ENCODE measurements around the gene FBXW8. TPM values are rescaled to one million over a fixed set of nuclear protein-coding genes. Genes with fewer than 3 reads are reported as not detected.

Gene FBXW8
- total RNA-seq, 1 donor from 2014 or later: 14.5 TPM

DNA sequence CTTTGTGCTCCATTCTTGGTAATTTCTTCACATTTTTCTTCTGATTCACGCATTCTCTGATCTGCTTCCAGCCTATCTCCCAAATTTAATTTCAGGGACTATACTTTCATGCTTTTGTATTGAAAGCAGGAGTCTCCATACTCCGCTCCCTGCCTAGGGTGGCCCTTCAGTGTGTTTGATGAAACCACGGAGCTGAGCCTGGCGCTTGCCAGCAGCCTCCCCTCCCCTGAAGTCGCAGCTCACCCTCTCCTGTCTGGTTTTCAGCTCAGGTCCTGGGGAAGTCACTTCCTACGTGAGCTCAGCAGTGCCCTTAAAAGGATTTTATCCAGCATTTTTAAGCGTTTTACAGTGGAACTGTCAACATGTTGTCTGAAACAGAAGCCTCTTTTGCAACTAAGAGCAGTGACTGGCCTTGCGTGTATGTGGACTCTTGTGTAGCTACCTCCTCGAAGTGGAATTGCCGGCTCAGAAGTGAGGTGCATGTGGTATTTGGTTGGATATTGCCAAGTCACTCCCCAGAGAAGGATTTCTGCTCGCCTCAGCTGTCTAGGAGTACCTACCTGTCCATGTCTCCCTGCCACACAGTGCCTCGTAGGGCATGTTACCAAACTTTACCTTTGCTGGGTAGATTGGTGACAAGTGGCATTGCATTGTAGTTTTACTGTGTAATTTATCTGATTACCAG lies 109.9 kb downstream of the FBXW8 start:
- DNase-seq: no peak

DNA sequence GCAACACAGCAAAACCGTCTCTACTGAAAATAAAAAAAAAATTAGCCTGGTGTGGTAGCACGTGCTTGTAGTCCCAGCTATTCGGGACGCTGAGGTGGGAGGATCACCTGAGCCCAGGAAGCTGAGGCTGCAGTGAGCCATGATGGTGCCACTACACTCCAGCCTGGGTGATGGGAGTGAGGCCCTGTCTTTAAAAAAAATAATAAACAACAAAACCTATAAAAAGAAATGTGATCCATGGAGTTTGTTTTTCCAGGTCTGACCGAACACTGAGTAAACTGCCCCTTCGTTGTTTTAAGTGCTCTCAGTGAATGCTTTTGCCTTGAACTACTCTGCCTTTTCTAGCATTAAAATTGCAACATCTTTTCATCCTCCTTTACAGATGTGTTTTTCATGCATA lies 111.7 kb downstream of the FBXW8 start:
- DNase-seq: no peak

DNA sequence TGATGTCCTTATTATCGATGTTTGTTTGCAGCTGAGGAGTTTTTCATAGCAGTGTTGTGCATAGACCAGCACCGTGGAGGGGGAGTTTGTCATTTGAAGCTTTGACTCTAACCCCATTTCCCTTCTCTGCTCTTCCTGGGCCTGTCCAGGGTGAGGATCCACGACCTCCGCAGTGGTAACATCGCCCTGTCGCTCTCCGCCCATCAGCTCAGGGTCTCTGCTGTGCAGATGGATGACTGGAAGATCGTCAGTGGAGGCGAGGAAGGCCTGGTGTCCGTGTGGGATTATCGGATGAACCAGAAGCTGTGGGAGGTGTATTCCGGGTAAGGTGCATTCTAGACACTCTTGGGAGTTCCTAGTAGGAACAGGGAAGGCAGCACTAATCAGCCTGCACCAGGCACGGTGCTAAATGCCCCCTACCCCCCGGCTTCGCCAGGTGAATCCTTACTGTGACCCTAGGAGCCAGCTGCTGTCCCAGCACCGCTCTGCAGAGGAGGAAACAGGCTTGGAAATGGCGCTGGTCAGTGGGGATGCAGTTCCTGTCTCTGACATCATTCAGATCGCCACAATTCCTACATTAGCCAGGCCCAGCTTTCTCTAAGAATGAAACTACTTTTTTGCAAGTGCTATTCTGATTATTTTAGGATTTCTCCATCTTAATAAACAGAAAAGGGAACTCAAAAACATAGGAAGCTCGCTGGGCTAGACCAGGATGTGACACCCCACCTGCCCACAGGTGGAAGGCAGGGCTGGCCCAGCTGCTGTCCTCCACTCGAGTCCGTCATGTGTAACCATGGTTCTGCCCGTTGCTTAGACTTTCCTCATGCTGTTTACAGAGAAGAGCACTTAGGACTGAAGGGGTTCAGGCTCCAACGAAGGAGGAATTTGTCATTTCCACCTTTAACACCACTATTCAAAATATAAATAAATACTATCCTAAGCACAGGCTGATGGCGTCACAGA lies 113.5 kb downstream of the FBXW8 start:
- no peak for DNase-seq

DNA sequence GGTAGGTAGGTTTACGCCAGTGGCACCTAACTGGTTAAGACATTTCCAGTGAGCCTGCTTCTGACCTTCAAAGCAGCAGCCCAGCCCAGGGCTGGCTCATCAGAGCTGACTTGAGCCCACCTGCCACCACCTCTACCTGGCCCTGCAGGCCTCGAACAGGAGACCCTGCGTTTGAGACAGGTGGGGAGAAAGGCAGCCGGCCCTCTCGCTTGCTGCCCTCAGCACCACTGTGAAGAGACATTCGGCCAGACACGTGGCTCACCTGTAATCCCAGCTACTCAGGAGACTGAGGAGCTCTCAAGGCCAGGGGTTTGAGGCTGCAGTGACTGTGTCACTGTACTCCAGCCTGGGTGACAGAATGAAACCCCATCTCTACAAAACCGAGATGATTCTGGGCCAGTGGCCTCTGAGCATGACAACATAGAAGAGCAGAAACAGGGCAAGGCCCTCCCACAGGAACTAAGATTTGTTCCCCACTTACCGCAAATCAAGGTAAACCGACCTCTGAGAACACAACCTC lies 114.3 kb downstream of the FBXW8 start:
- DNase-seq: no peak

DNA sequence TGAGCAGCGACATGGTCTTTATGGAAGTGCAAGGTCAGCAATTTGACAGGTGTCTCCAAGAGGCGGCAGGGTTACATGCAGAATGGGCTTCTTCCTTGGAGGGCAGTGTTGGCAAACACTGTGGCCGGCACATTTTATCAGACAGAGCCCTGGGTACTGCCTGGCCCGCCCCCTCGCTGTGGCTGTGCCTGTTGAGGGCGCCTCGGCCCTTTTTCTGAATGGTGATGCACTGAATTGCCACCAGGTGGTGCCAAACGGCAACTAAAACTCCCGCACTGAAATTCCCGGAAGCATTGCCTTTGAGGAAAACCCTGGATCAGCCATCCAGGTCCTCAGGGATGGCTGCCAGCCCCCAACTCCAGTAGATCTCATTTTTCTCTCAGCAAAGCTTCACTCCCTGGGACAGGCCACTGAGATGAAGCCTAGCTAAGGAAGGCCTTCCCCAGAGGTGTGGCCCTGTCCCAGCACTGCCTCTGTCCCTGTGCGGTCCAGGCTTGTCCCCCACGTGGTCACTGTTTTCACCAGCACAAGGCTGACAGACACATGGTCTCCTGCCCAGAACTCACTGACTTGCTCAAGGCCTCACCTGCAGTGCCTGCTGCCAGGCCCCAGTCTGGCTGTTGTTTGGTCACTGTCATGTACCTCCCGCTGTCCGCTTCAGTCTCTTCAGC lies 114.9 kb downstream of the FBXW8 start:
- DNase-seq: peak; percentile 87

DNA sequence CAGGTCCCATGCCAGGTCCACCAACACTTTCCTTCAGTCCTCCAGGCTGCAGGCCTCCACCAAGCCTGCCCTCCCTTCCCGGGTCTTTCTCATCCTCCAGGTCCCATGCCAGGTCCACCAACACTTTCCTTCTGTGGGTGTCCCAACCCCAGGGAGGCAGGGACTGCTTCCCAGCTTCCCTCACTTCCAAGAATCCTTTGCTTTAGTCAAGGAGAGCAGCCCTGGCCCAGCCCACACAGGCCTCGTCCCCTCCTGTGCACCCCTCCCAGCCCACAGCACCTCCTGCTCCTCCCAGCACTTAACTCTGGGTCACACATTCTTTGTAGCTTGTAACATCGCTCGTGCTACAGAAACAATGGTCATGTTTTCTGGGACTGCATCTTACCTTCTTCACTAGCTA lies 115.6 kb downstream of the FBXW8 start:
- no peak for DNase-seq

DNA sequence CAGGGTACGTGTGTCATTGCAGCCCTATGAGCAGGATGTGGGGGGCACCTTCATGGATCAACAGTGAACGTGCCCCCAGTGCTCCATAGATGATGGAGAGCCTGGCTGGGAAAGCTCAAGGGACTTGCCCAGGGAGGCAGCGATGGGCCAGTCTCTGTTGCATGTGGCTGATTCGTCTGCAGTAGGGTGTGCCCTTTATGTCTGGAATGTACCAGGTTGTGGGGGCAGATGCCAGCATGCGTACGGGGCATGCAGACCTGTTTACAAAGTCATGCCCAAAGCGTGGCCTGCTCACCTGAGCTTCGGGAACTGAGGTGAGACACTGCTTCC lies 116.1 kb downstream of the FBXW8 start:
- DNase-seq: no peak

DNA sequence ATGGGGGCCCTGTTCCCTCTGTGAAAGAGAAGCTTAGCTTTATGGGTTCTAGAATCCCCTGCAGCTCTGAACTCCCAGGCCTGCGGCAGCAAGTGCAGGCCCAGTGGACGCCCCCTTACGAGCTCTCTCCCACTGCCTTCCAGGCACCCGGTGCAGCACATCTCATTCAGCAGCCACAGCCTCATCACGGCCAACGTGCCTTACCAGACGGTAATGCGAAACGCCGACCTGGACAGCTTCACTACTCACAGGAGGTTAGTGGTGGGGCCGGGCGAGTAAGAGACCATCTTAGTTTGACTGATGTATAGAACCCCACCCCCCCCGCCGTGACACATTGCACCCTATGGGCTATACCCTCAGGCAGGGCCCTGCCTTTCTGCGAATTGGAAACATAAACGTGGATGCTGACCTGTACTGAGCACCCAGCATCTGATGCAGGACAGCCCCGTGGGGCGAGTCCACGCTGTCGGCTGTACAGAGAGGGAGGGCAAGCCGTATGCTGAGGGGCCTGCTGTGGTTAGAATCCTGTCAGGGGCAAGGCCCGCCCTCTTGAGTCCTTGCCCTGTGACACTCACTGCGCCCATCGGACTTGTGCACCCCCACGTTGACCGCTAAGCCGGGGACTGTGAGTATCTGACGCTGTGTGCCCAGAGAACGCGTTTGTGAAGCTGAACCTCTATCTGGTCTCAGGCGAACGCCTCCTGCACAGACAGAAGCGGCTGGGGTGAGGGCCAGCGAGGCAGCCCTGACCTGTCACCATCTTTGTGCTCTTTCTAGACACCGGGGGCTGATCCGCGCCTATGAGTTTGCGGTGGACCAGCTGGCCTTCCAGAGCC lies 116.7 kb downstream of the FBXW8 start:
- DNase-seq: no peak

DNA sequence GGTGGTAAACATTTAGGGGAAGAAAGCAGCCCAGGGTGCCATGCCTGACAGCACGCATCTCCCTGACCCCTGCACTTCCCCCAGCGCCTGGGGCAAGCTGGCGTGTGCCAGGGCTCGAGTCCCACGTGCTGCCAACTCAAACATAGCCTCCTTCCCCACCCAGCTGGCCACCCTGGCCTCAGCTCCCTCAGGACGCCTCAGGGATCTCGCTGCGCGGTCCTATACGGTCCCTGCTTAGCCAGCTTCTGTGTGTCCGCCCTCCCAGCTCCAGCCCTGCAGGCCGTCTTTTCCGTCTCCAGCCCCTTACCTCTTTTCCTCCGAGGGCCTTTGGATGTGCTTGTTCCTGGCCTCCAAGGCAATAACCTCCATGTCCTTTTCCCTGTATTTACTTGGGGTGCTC lies 117.5 kb downstream of the FBXW8 start:
- no peak for DNase-seq

DNA sequence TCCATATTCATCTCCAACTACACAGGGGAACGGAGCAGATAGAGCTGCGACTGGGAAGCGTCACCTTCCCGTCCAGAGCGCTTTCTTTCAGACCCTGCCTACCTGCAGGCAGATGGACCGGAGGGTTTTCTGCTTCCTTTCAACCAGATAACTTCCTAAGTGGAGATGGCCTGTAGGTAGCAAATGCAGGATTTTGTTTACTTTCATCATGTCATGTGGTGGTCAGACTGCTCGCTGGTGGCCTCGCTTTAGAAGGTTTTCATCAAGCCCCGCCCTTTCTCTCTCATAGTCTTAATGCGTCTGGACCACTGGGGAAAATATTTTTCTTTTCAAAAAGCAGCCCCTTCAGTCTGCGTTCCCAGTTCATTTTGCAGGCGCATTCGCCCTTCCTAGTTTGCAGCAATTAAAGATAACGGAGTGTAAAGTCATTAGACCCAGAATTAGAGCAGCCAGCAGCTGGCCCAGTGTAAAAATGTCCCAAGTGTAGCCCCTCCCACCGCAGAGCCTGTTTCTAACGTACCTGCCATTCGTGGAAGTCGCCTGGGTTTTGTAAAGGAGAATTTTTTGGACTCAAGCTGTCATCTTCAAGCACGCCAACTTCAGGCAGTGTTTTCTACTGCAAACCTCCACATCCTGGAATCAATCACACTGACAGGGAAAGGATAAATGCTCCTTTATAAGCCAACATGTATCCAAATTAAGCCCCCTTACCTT lies 119.6 kb downstream of the FBXW8 start:
- peak; percentile 76 for DNase-seq

DNA sequence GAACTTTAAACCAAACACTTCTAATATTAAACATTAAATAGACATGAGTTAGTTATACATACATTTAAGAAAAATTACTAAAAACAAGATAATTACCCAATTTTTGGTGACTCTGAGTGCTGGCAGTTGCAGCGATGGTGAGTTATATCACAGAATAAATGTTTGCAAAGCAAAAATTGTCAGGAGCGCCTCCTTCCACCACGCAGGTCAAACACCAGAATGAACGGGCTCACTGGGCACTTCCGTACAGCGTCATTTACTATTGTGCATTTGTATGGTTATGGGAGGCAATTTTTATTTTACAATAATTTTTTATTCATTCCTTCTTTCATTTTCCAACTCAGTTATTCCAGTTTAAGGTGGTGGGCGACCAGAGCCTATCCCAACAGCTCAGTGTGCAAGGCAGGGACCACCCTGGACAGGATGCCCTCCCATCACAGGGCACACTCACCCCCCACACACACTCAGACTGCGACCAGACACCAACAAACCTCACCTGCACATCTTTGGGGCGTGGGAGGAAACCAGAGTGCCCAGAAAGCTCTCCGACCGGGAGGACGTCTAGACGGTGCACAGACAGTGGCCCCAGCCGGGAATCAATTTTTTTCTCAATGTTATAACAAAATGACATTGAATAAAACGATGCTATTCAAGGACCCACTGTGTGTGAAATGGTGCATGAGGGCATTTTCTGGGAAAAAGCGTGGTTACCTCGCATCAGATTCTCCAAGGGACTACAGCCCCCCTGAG lies 121.3 kb downstream of the FBXW8 start:
- no peak for DNase-seq

DNA sequence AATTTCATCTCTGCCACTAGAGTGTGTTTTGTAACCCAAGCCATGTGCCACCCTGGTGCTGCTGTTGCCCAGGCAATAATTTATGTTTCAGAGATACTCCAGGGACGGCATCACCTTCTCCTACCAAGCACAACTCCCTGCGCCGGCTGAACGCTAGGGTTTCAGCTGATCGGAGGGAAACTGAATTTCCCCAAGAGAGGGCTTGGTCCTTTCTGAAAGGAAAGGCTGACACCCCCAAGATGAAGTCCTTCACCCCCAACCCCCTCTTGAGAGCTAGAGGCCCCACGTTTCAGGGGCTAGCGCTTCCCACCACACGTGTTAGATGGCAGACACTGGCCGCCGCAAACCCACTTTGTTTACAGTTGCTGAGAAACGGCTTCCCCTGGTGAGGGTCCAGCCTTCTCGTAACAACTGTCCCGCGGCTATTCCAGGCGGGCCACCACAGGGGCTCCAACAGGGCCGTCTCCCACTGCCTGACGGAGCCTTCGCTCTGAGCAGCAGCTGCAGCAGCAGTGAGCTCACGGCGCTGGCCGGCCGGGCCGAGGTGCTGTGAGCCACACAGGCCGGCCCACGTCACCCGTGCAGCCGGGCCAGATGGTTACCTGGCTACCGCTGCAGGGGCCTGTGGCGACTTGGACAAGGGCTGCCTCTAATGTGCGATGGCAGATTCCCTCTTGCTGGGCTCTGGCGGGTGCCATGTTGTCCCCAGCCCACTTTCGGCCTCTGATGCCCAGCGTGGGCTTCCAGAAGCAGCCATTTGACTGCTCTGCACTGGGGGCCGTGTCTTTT lies 122.0 kb downstream of the FBXW8 start:
- peak; percentile 79 for DNase-seq

DNA sequence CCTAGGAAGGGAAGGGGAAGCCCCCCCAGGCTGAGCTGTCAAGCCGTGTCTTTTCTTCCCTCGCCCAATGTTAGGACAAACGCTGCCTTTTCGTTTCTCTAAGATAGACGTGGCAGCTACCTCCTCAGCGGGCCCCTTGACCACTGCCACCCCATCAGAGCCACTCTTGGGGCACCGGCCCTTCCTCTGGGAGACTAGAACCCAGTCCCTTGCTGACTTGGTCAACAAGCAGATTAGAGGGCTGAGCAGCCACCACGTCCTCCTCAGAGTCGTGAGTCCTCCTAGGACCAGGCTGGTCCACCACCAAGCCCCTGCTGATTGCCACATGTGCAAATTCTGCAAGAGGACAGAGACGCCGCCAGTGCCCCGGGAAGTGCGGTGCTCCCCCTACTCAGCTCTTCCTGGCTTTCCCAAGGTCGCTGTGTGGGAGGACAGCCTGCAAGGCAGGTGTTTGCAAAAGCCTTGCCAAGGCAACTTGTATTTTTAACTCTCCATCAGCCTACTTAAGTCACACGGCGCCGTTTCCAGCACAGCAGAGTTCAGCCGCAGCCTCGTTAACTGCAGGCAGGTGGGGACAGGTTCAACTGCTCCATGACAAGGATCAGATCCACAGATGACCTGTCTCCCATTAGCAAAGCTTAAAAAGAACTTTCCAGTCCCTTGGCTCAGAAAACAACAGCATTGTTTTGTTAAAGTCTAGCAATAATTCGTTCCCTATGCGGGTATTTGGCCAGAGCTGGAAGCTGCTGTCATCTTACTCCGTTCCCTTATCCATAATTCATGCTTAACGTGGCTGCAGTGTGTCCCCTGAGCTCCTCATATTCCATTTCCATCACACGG lies 122.9 kb downstream of the FBXW8 start:
- DNase-seq: peak; percentile 81

DNA sequence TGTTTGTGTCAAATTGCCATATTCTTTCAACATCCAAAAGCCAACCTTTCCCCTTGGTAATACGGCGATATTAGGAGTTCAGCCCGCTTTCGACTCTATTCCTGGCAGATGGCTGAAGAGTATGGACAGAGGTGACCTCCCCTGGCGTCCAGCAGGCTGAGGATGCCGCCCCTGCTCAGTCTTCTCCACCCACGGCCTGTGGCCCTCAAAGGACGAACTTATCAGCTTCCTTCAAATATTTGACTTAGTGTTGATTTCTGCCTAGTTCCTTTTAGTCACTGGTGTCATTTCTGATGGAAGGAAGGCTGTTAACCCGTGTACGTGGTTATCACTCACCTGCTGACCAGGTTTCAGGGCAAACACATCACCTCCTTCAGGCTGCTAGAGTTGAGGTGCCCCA lies 123.5 kb downstream of the FBXW8 start:
- DNase-seq: no peak

DNA sequence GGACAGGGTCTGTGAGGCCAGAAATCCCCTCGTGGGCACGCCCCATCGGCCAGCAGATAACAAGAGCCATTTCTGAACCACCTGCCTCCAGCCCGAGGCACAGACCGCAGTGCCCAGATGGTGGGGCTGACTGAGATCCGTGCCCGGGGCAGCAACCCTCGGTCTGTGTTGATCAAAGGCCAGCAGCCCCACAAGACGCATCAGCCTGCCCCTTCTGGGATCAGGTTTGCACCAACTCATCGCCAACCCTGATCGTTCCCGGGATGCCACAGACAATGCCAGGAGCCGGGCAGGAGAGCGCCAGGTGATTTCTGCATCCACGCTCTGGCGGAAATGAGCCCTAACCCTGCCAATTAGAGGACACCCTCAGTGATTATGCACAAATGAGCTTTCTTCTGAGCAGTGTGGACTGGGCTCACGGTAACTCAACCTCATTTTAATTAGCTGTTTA lies 124.0 kb downstream of the FBXW8 start:
- DNase-seq: no peak

DNA sequence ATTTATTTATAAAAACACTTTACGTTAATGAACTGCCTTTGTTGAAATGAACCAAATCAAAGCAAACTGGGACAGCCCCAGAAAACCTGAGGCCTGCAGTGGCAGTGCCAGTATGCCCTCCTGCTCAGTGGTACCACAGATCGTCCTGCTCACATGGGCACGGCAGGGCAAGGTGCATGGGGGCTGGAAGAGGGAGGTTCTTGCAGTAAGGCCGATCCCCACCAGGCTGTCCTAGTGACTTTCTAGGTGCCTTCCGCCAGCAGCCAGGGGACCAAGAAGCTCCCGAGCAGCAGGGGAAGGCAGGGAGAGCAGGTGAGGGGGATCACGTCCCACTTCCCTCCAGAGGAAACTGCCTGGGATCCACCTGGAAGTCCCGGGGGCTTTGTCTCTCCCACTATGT lies 124.5 kb downstream of the FBXW8 start:
- no peak for DNase-seq

DNA sequence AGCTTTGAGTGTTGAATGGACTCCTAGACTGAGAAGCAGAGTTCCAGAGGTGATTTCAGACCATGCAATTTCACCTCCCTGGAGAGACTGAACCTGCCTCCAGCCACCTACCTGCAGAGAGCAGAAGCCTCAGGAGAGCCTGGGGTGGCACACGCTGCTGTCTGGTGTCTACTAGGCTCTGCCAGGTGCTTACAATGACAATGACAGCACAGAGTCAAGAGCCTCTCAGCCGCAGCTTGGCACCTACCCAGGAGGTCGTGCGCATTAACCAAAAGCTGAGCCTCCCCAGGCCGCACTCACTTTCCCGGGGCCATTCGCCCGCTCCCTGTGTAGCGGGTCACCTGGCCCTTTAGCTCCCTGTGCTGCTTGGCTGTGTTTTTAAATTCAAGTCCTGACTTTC lies 125.3 kb downstream of the FBXW8 start:
- no peak for DNase-seq

DNA sequence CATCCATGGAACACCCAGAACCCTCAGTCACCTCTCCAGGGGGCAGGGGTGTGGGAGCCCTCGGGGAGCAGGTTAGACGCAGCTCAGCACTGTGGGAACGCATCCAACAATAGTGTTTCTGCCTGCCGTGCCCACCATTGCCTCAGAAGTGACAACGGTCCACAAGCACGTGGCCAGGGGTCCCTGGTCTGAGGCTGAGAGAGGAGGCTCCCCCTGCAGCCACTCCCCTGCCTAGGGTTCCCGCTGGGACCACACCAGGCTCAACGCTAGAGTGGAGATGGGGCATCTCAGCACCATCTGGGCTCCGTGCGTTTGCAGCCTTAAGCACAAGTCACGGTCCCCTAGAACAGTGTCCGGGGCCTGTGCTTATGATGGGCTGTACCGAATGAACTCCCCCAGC lies 125.8 kb downstream of the FBXW8 start:
- DNase-seq: no peak

Measured in tongue (tissue), 2 donors.